Thoracic aorta (tissue), 2 donors: ENCODE measurements around the gene EXOC7. TPM values are rescaled to one million over a fixed set of nuclear protein-coding genes. Genes with fewer than 3 reads are reported as not detected.

ENCODE experiments used
- ATAC-seq: fragments of 150-250 bp; one replicate; pipeline ENCODE4 v1.8.0; 2017; ENCODE audit warnings: low read depth; ENCODE audit not compliant: insufficient number of reproducible peaks, low FRiP score
- DNase-seq: peaks from one replicate; pipeline ENCODE4 v3.0.0-alpha.2; 2020; ENCODE audit warnings: low spot score
- H3K27ac ChIP-seq, 2 donors: fragments of 200-600 bp; sonication (generic); 1 replicate in 1 of 2; 2 replicates in 1 of 2; pipeline ENCODE4 v1.5.1; 2016; ENCODE audit warnings: mild to moderate bottlenecking in 2 of 2, moderate library complexity in 2 of 2
- H3K27me3 ChIP-seq: fragments of 200-600 bp; sonication (generic); replicated peaks from 2 replicates; pipeline ENCODE4 v1.6.0; 2016; ENCODE audit warnings: mild to moderate bottlenecking; ENCODE audit not compliant: insufficient read depth
- H3K36me3 ChIP-seq: fragments of 200-600 bp; sonication (generic); one replicate; pipeline ENCODE4 v1.5.1; 2016
- H3K4me1 ChIP-seq, 2 donors: fragments of 200-600 bp; sonication (generic); 1 replicate in 1 of 2; 2 replicates in 1 of 2; pipeline versions ENCODE4 v1.5.1 to v1.6.0; 2016; ENCODE audit warnings: low read depth in 2 of 2, mild to moderate bottlenecking in 1 of 2; ENCODE audit not compliant: control insufficient read depth in 1 of 2
- H3K4me3 ChIP-seq: fragments of 200-600 bp; sonication (generic); 2 replicates; pipeline ENCODE4 v1.5.1; 2016; ENCODE audit warnings: mild to moderate bottlenecking
- H3K9me3 ChIP-seq: fragments of 200-600 bp; sonication (generic); 2 replicates; pipeline ENCODE4 v1.5.1; 2016
- CTCF ChIP-seq: fragments of 200-600 bp; sonication (generic); IDR thresholded peaks from one replicate; pipeline ENCODE4 v1.5.1; 2019; ENCODE audit warnings: antibody characterized with exemption
- total RNA-seq, 2 donors: library from RNA; depleted of rRNA; stranded (reverse); fragments of >200 nt; gene quantifications; one replicate each; pipeline versions ENCODE4 v1.1.0 to v1.2.3, GENCODE V29; 2016

EXOC7 gene
- total RNA-seq, 2 donors from 2014 or later = 79.7 to 94.0 TPM

GRCh38 chr17:76138234-76138895, 34.8 kb upstream of the EXOC7 start:
- ATAC-seq (no peak), DNase-seq (no peak)
- Histone ChIP-seq H3K9me3 (no peaks in the 10 kb centered on the region), H3K36me3 (no peaks in the 10 kb centered on the region), H3K27ac (no peak overlapping the region), H3K4me1 (peaks cover 0 to 42% of the 10 kb centered on the region in 2 donors), H3K4me3 (no peak overlapping the region), H3K27me3 (peaks cover 17% of the 10 kb centered on the region)
- TF ChIP-seq CTCF = no peak

- no peak for TF ChIP-seq CTCF
- H3K4me1 ChIP-seq = peaks cover 0 to 42% of the 10 kb centered on the region in 2 donors
- no peak overlapping the region for H3K4me3 ChIP-seq
- no peak overlapping the region for H3K27ac ChIP-seq
- no peaks in the 10 kb centered on the region for H3K36me3 ChIP-seq
- peaks cover 17% of the 10 kb centered on the region for H3K27me3 ChIP-seq
- ATAC-seq = no peak
- H3K9me3 ChIP-seq = no peaks in the 10 kb centered on the region
- DNase-seq = no peak
Observed at GRCh38 chr17:76137351-76138233, 34.0 kb upstream of the EXOC7 start.

DNA sequence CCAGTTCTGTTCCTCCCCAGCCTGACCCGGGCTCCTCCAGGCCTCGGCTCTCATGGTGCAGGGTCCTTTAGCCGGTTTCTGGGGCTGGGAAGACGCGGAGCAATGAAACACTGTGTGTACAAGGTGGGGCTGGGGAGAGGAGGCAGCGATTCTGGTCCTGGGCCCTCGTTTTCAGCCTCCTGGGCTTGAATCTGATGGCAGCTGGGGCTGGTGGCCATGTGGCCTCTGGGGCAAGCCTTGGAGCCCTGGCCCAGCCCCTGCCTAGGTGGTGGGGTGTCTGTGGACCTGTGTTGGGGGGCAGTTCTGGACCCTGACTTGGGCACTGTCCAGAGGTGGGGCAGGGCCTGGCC, 33.4 kb upstream of the EXOC7 start:
- no peak for DNase-seq
- no peak overlapping the region for H3K4me3 ChIP-seq
- no peaks in the 10 kb centered on the region for H3K36me3 ChIP-seq
- H3K27ac ChIP-seq = no peak overlapping the region
- H3K9me3 ChIP-seq = no peaks in the 10 kb centered on the region
- no peak for TF ChIP-seq CTCF
- no peak for ATAC-seq
- peaks cover 17% of the 10 kb centered on the region for H3K27me3 ChIP-seq
- peaks cover 0 to 42% of the 10 kb centered on the region in 2 donors for H3K4me1 ChIP-seq

DNA sequence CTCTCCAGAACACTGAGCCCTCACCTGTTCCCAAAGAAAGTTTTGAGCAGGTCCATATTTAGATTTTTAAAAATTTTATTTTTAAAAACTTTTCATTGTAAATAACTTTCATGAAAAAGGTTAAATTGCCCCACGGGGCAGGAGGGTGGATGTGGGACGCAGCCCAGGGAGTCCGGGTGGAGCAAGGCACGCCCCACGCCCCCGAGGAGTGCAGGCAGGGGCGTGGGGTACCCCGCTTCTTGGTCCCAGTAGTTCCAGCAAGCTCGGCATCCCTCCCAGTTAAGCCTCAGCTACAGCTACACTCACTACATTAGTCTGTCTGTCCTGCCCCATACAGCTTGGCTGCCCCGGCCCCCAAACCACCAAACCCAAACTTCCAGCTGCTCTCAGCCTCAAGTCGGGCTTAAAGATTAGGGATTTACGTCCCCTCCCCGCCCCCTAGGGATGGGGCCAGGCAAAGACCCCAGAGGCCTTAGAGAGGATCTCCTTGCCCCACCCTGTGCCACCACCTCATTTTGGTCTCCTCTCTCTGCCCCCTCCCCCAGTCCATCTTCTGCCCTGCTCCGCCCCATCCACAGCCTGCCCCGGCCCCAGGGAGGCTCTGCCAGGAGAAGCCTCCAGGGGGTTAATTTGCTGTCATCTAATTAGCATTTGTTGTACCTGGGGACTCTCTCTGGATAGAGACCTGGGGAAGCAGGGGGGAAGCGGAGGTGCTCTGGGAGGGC, 32.9 kb upstream of the EXOC7 start:
- peaks cover 0 to 39% of the 10 kb centered on the region in 2 donors for H3K4me1 ChIP-seq
- TF ChIP-seq CTCF = no peak
- no peak for ATAC-seq
- H3K9me3 ChIP-seq = no peaks in the 10 kb centered on the region
- H3K36me3 ChIP-seq = no peaks in the 10 kb centered on the region
- no peak for DNase-seq
- H3K27ac ChIP-seq = no peak overlapping the region
- H3K27me3 ChIP-seq = peaks cover 17% of the 10 kb centered on the region
- H3K4me3 ChIP-seq = no peak overlapping the region

DNA sequence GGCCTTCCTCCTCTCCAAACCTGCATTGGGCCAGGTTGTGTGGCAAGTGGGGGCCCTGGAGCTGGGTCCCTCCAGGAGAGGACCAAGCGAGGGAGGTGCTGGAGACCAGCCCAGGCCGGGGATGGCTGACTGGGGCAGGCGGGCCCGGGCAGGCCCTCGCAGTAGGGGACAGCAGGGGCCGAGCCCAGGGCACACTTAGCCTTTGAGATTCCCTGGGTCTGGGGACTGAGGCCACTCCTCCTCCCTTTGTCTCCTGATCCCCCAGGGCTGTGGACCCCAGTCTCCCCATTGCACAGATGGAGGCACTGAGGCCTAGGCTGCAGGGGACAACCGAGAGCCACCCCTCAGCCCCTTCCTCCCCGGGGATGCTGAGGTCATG, 32.2 kb upstream of the EXOC7 start:
- Histone ChIP-seq H3K4me1 (peaks cover 0 to 33% of the 10 kb centered on the region in 2 donors), H3K9me3 (no peaks in the 10 kb centered on the region), H3K4me3 (no peak overlapping the region), H3K36me3 (no peaks in the 10 kb centered on the region), H3K27ac (no peak overlapping the region), H3K27me3 (peaks cover 17% of the 10 kb centered on the region)
- DNase-seq (no peak), ATAC-seq (no peak)
- TF ChIP-seq CTCF = no peak
